GM12878 (cell line): ENCODE data around the gene CPSF3. TPM values are rescaled to one million over a fixed set of nuclear protein-coding genes. Genes with fewer than 3 reads are reported as not detected.

Experiments used
- ATAC-seq: fragments of 200-7000 bp; cut with Tn5 transposase; 3 replicates; pipeline ENCODE4 v1.9.1; 2020; ENCODE audit warnings: mild to moderate bottlenecking, moderate library complexity
- BruUV-seq: library from RNA; stranded (reverse); fragments of 400-500 nt; replicated peaks from 2 replicates; lab custom pipeline; 2021; lab: Mats Ljungman, UMichigan
- CTCF ChIA-PET: fragments of 300-600 bp; sonication (Branson Sonifier 250); formaldehyde crosslinking; extraction: SDS; loops from one replicate; lab custom pipeline; 2021; ENCODE audit warnings: inconsistent platforms; lab: Yijun Ruan, JAX
- POLR2A ChIA-PET: fragments of 350-600 bp; formaldehyde crosslinking; extraction: SDS; loops from one replicate; lab custom pipeline; 2021; ENCODE audit warnings: inconsistent platforms; lab: Charles Lee
- RAD21 ChIA-PET: fragments of 300-600 bp; sonication (Branson Sonifier 250); formaldehyde crosslinking; loops from one replicate; lab custom pipeline; 2023; ENCODE audit warnings: antibody characterized with exemption; ENCODE audit not compliant: unreplicated experiment; lab: Charles Lee
- SMC1A ChIA-PET: fragments of 300-600 bp; sonication (Branson Sonifier 250); formaldehyde crosslinking; loops from one replicate; lab custom pipeline; 2023; ENCODE audit not compliant: unreplicated experiment, uncharacterized antibody; lab: Charles Lee
- DNase-seq: peaks from one replicate; pipeline ENCODE4 v3.0.0-alpha.2; 2011; ENCODE audit warnings: low read depth, low spot score
- FAIRE-seq: peaks from 3 replicates; lab custom pipeline; 2011; peaks lifted over from hg19 to GRCh38; lab: Jason Lieb, UNC
- H2AFZ ChIP-seq: 2 replicates; pipeline ENCODE4 v1.6.0; 2011; ENCODE audit warnings: low read depth, low read length, control low read depth; ENCODE audit not compliant: control insufficient read depth
- H3K27ac ChIP-seq: 2 replicates; pipeline ENCODE4 v1.5.1; 2011; ENCODE audit warnings: control low read depth; ENCODE audit not compliant: control insufficient read depth, insufficient read depth
- H3K27me3 ChIP-seq, 2 experiments: replicated peaks in 1 of 2; 2 replicates each; pipeline versions ENCODE4 v1.6.0 to v1.6.1; 2011; ENCODE audit warnings: low read length in 1 of 2; ENCODE audit not compliant: control insufficient read depth in 2 of 2, insufficient read depth in 2 of 2
- H3K36me3 ChIP-seq, 2 experiments: 2 replicates each; pipeline ENCODE4 v1.5.1; 2011; ENCODE audit warnings: low read length in 1 of 2; ENCODE audit not compliant: control insufficient read depth in 2 of 2, insufficient read depth in 2 of 2
- H3K4me1 ChIP-seq: 2 replicates; pipeline ENCODE4 v1.6.1; 2011; ENCODE audit warnings: mild to moderate bottlenecking, low read length, moderate library complexity, mixed read lengths; ENCODE audit not compliant: control insufficient read depth, insufficient read depth
- H3K4me2 ChIP-seq: 2 replicates; pipeline ENCODE4 v1.6.0; 2011; ENCODE audit warnings: control low read depth; ENCODE audit not compliant: control insufficient read depth, insufficient read depth
- H3K4me3 ChIP-seq: fragments of 200-600 bp; sonication (generic); 2 replicates; pipeline ENCODE4 v1.5.1; 2016
- H3K79me2 ChIP-seq: 2 replicates; pipeline ENCODE4 v1.6.0; 2011; ENCODE audit warnings: low read length; ENCODE audit not compliant: control insufficient read depth, insufficient read depth
- H3K9ac ChIP-seq: 2 replicates; pipeline ENCODE4 v1.8.0; 2011; ENCODE audit warnings: low read length, control low read depth, mixed read lengths; ENCODE audit not compliant: control insufficient read depth, insufficient read depth
- H3K9me3 ChIP-seq: replicated peaks from 3 replicates; pipeline ENCODE4 v1.5.1; 2011; ENCODE audit warnings: mild to moderate bottlenecking, low read length; ENCODE audit not compliant: control insufficient read depth, insufficient read depth
- H4K20me1 ChIP-seq: 2 replicates; pipeline ENCODE4 v1.6.0; 2011; ENCODE audit not compliant: control insufficient read depth, insufficient read depth
- CEBPZ ChIP-seq: fragments of 150-350 bp; IDR thresholded peaks from 2 replicates; pipeline ENCODE4 v1.6.1; 2016; ENCODE audit warnings: low read depth, low read length
- EP300 ChIP-seq, 2 experiments: fragments of 150-350 bp in 1 of 2; IDR thresholded peaks; 2 replicates each; pipeline ENCODE4 v1.6.1; 2011 to 2012; ENCODE audit warnings: low read depth in 2 of 2, low read length in 2 of 2, borderline replicate concordance in 1 of 2, improper control_type of control experiment in 1 of 2, inconsistent platforms in 1 of 2; ENCODE audit not compliant: control insufficient read depth in 1 of 2
- MLLT1 ChIP-seq: fragments of 450-650 bp; IDR thresholded peaks from 2 replicates; pipeline ENCODE4 v1.6.1; 2016; ENCODE audit warnings: mild to moderate bottlenecking
- NFYB ChIP-seq: IDR thresholded peaks from 2 replicates; pipeline ENCODE4 v1.6.1; 2011; ENCODE audit warnings: low read depth, mild to moderate bottlenecking, low read length, improper control_type of control experiment, moderate library complexity; ENCODE audit not compliant: insufficient read depth
- PAX5 ChIP-seq: IDR thresholded peaks from 2 replicates; pipeline ENCODE4 v1.6.1; 2011; ENCODE audit warnings: low read depth, low read length, borderline replicate concordance
- POU2F2 ChIP-seq: IDR thresholded peaks from 3 replicates; pipeline ENCODE4 v1.6.1; 2011; ENCODE audit warnings: low read depth, mild to moderate bottlenecking, low read length, borderline replicate concordance
- WGBS: methylation state at CpG from one replicate; pipeline ENCODE4 v1.1.6; 2016; ENCODE audit warnings: low lambda C conversion rate; ENCODE audit not compliant: insufficient replicate concordance, insufficient coverage; ENCODE audit errors: missing lambda C conversion rate; 5-methylcytosine and 5-hydroxymethylcytosine counted together
- in situ Hi-C: fragments of 300-500 bp; cut with MboI; formaldehyde crosslinking; loops from 9 replicates; pipeline ENCODE4 v1.14.3; 2018; ENCODE audit warnings: mixed read lengths
- intact Hi-C: fragments of 100-400 bp; cut with micrococcal nuclease; formaldehyde crosslinking; loops from one replicate; pipeline ENCODE4 v1.14.2; 2022; ENCODE audit not compliant: unreplicated experiment
- polyA plus RNA-seq, 11 experiments: library from polyadenylated mRNA; depleted of rRNA in 4 of 11; unstranded in 6 of 11; stranded (reverse) in 5 of 11; fragments of >200 nt; fragmentation: Nextera tagmentation in 4 of 11; fragmentation: Illumina TruSeq in 1 of 11; extraction: Ambion mirVana in 4 of 11; extraction: Trizol in 1 of 11; gene quantifications; 1 replicate in 1 of 11; 2 replicates in 10 of 11; pipeline versions ENCODE4 v1.2.1 to v1.2.3, GENCODE V29; 2011 to 2016; ENCODE audit warnings: inconsistent platforms in 2 of 11, missing spikeins in 2 of 11, low read depth in 1 of 11
- total RNA-seq, 4 experiments: library from RNA; depleted of rRNA in 3 of 4; stranded (reverse); fragments of >200 nt in 3 of 4; fragmentation: Illumina TruSeq in 1 of 4; extraction: Trizol in 1 of 4; gene quantifications; 2 replicates each; pipeline versions ENCODE4 v1.2.1 to v1.2.3, GENCODE V29; 2013 to 2021

CPSF3 gene
- total and polyA plus RNA-seq, 10 of the 15 experiments (the other 5 are each of a cell fraction or from before 2014, with no cell fraction given), result 34.5 to 108 (median 76.1) TPM

- ChIA-PET SMC1A (no interaction called here), CTCF (no interaction called here), RAD21 (no interaction called here), POLR2A (no interaction called here)
- Histone ChIP-seq H2AFZ (no peak overlapping the region), H3K9me3 (no peaks in the 10 kb centered on the region), H3K4me2 (no peak overlapping the region), H3K79me2 (no peaks in the 10 kb centered on the region), H3K36me3 (peaks cover 0 to 14% of the 10 kb centered on the region in 2 experiments; a peak in 2 of 4 replicates), H3K9ac (no peak overlapping the region), H3K4me3 (no peak overlapping the region), H3K4me1 (no peaks in the 10 kb centered on the region), H3K27me3 (no peaks in the 10 kb centered on the region), H3K27ac (no peak overlapping the region), H4K20me1 (no peaks in the 10 kb centered on the region)
- in situ Hi-C loops, result no loop called here
- FAIRE-seq, result no peak
- 100% methylated on average over 1 of the region's 1 CpG for WGBS
- intact Hi-C loops, result no loop called here
- no TSS peak for BruUV-seq
- ATAC-seq, result no peak
- TF ChIP-seq MLLT1, result no peak
- no peak for TF ChIP-seq EP300 (IDR thresholded peaks at IDR 0.05; ENCODE audit: borderline replicate concordance in 1 of 2, control insufficient read depth in 1 of 2, low read depth in 2 of 2, low read length in 2 of 2)
- no peak for TF ChIP-seq POU2F2
- no peak for TF ChIP-seq NFYB
- no peak for TF ChIP-seq PAX5
- TF ChIP-seq CEBPZ, result no peak
- no peak for DNase-seq
Observed at GRCh38 chr2:9439536-9439935, 16.1 kb downstream of the CPSF3 start.
